DMS153 treated with DMSO at 0.1 percent for 48 hours (cell line): ENCODE measurements around the gene ITPK1.

Experiments
- DNase-seq: peaks from one replicate; lab custom pipeline; 2025; ENCODE audit not compliant: unreplicated experiment; lab: John Stamatoyannopoulos, UW

ITPK1 gene

GRCh38 chr14:92928258-92928629, 187.5 kb downstream of the ITPK1 start:
- DNase-seq = no peak

GRCh38 chr14:92927349-92928257, 188.1 kb downstream of the ITPK1 start:
- DNase-seq = no peak

GRCh38 chr14:92926931-92927330, 188.8 kb downstream of the ITPK1 start:
- DNase-seq = no peak

GRCh38 chr14:92926180-92926845, 189.4 kb downstream of the ITPK1 start:
- DNase-seq = no peak

GRCh38 chr14:92925446-92925845, 190.3 kb downstream of the ITPK1 start:
- DNase-seq = no peak

GRCh38 chr14:92924247-92924646, 191.5 kb downstream of the ITPK1 start:
- DNase-seq = no peak

GRCh38 chr14:92923744-92924103, 192.0 kb downstream of the ITPK1 start:
- DNase-seq = no peak

GRCh38 chr14:92922883-92923743, 192.6 kb downstream of the ITPK1 start, which contains the start of gene CHGA:
TSS of gene CHGA (plus strand) at chr14:92923150. CDS start at chr14:92923360, 210 bp downstream.
- DNase-seq = peak; percentile 49

GRCh38 chr14:92922155-92922735, 193.5 kb downstream of the ITPK1 start:
- no peak for DNase-seq

- no peak for DNase-seq
Observed at GRCh38 chr14:92920001-92920400, 195.7 kb downstream of the ITPK1 start.

GRCh38 chr14:92917956-92918355, 197.8 kb downstream of the ITPK1 start:
- DNase-seq = no peak

GRCh38 chr14:92917041-92917940, 198.4 kb downstream of the ITPK1 start:
- no peak for DNase-seq

- no peak for DNase-seq
Observed at GRCh38 chr14:92916201-92916600, 199.5 kb downstream of the ITPK1 start.

- no peak for DNase-seq
Observed at GRCh38 chr14:92914087-92914656, 201.6 kb downstream of the ITPK1 start.

- no peak for DNase-seq
Observed at GRCh38 chr14:92907316-92907911, 208.3 kb downstream of the ITPK1 start.

GRCh38 chr14:92906823-92907222, 208.9 kb downstream of the ITPK1 start:
- peak; percentile 45 for DNase-seq

GRCh38 chr14:92906420-92906819, 209.3 kb downstream of the ITPK1 start:
- DNase-seq = no peak

GRCh38 chr14:92905667-92906066, 210.1 kb downstream of the ITPK1 start:
- DNase-seq = no peak

GRCh38 chr14:92903359-92903758, 212.4 kb downstream of the ITPK1 start:
- no peak for DNase-seq
